Astrocyte (in vitro differentiated cells and primary cell): ENCODE results near the gene AP2B1. TPM values are rescaled to one million over a fixed set of nuclear protein-coding genes. Genes with fewer than 3 reads are reported as not detected.
A peak's percentile ranks its signal among the peaks of the same experiment; 100 is the strongest.

ENCODE experiments used
- DNase-seq: peaks from one replicate; pipeline ENCODE4 v3.0.0-alpha.2; 2010; ENCODE audit warnings: low read depth
- FAIRE-seq: peaks from 2 replicates; lab custom pipeline; 2011; peaks lifted over from hg19 to GRCh38; lab: Jason Lieb, UNC
- H2AFZ ChIP-seq: 2 replicates; pipeline ENCODE4 v1.6.0; 2012; ENCODE audit warnings: low read depth, low read length, inconsistent platforms
- H3K27ac ChIP-seq: 2 replicates; pipeline ENCODE4 v1.5.1; 2011; ENCODE audit warnings: low read depth, low read length, inconsistent platforms
- H3K27me3 ChIP-seq: 2 replicates; pipeline ENCODE4 v1.6.0; 2011; ENCODE audit warnings: low read length, inconsistent platforms; ENCODE audit not compliant: insufficient read depth
- H3K36me3 ChIP-seq: 2 replicates; pipeline ENCODE4 v1.5.1; 2011; ENCODE audit warnings: low read length, inconsistent platforms; ENCODE audit not compliant: insufficient read depth
- H3K4me1 ChIP-seq: 2 replicates; pipeline ENCODE4 v1.5.1; 2011; ENCODE audit warnings: low read length, inconsistent platforms; ENCODE audit not compliant: insufficient read depth
- H3K4me2 ChIP-seq: 2 replicates; pipeline ENCODE4 v1.6.0; 2012; ENCODE audit warnings: low read length, inconsistent platforms
- H3K4me3 ChIP-seq: 2 replicates; pipeline ENCODE4 v1.5.1; 2011; ENCODE audit warnings: low read depth, mild to moderate bottlenecking, low read length, inconsistent platforms; ENCODE audit not compliant: insufficient read depth
- H3K79me2 ChIP-seq: 2 replicates; pipeline ENCODE4 v1.6.0; 2012; ENCODE audit warnings: mild to moderate bottlenecking, low read length, inconsistent platforms; ENCODE audit not compliant: insufficient read depth
- H3K9ac ChIP-seq: 2 replicates; pipeline ENCODE4 v1.6.0; 2012; ENCODE audit warnings: mild to moderate bottlenecking, low read length, inconsistent platforms
- H3K9me3 ChIP-seq: 2 replicates; pipeline ENCODE4 v1.5.1; 2012; ENCODE audit warnings: low read depth, mild to moderate bottlenecking, low read length, inconsistent platforms; ENCODE audit not compliant: insufficient read depth
- H4K20me1 ChIP-seq: 2 replicates; pipeline ENCODE4 v1.6.0; 2012; ENCODE audit warnings: low read length, inconsistent platforms; ENCODE audit not compliant: insufficient read depth
- H3K27ac Mint-ChIP-seq: one replicate; pipeline ENCODE4 v1.8.0; 2021; ENCODE audit warnings: mild to moderate bottlenecking, mixed read lengths; ENCODE audit not compliant: unreplicated experiment
- H3K27me3 Mint-ChIP-seq: one replicate; pipeline ENCODE4 v1.8.0; 2021; ENCODE audit warnings: low read depth, mixed read lengths; ENCODE audit not compliant: unreplicated experiment
- H3K36me3 Mint-ChIP-seq: one replicate; pipeline ENCODE4 v1.8.0; 2021; ENCODE audit warnings: low read depth, mixed read lengths; ENCODE audit not compliant: unreplicated experiment
- H3K4me1 Mint-ChIP-seq: one replicate; pipeline ENCODE4 v1.8.0; 2021; ENCODE audit warnings: low read depth, mixed read lengths; ENCODE audit not compliant: unreplicated experiment
- H3K4me3 Mint-ChIP-seq: one replicate; pipeline ENCODE4 v1.8.0; 2021; ENCODE audit warnings: mild to moderate bottlenecking, moderate library complexity, mixed read lengths; ENCODE audit not compliant: unreplicated experiment
- H3K9me3 Mint-ChIP-seq: one replicate; pipeline ENCODE4 v1.8.0; 2021; ENCODE audit warnings: mild to moderate bottlenecking, mixed read lengths; ENCODE audit not compliant: unreplicated experiment
- EZH2 ChIP-seq: IDR thresholded peaks from 2 replicates; pipeline ENCODE4 v1.6.1; 2012; ENCODE audit warnings: mild to moderate bottlenecking, low read length, inconsistent platforms; ENCODE audit not compliant: insufficient read depth
- total RNA-seq: library from RNA; stranded (reverse); gene quantifications from 2 replicates; pipeline ENCODE4 v1.2.1, GENCODE V29; 2021
- TF ChIP-seq, protein P1 (sequence below): IDR thresholded peaks from 2 replicates; pipeline ENCODE4 v1.5.1; 2011; ENCODE audit warnings: low read depth, mild to moderate bottlenecking, inconsistent platforms, low read length, moderate library complexity; ENCODE audit not compliant: insufficient read depth

Gene AP2B1
- total RNA-seq, 1 donor from 2014 or later = 313 TPM

DNA sequence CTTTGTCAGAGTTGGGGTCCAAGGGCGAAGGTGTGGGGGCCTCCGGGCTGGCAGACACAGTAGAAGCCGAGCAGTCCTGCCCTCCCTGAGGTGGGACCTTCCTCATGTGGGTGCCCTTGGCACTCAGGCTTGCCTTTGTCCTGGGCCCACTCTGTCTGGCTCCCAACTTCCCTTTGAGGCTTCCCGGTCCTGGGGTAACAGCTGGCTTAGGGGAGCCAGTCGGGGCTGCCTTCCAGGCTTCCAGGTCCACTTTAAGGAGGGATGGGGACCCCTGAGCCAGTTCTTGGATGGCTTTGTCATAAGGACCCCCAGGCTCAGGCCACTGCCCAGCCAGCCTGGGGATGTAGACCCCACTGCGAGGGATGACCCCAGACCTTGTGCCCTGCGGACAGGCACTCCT is 158.1 kb downstream of the AP2B1 start:
- H3K79me2 ChIP-seq = no peaks in the 10 kb centered on the region
- H4K20me1 ChIP-seq = no peaks in the 10 kb centered on the region
- no peak overlapping the region for H3K4me2 ChIP-seq
- no peak overlapping the region for H3K9ac ChIP-seq
- peaks cover 7% of the 10 kb centered on the region for H3K9me3 ChIP-seq
- Mint-ChIP-seq H3K4me3 (no peak overlapping the region), H3K27me3 (peaks cover 62% of the 10 kb centered on the region), H3K36me3 (no peaks in the 10 kb centered on the region), H3K4me1 (no peaks in the 10 kb centered on the region), H3K27ac (no peak overlapping the region), H3K9me3 (peaks cover 1% of the 10 kb centered on the region)
- no peak overlapping the region for H2AFZ ChIP-seq
- H3K27me3 ChIP-seq = peaks cover 39% of the 10 kb centered on the region
- H3K36me3 ChIP-seq = no peaks in the 10 kb centered on the region
- H3K27ac ChIP-seq = no peak overlapping the region
- peaks cover 4% of the 10 kb centered on the region for H3K4me1 ChIP-seq
- no peak for DNase-seq
- TF ChIP-seq, protein P1, sequence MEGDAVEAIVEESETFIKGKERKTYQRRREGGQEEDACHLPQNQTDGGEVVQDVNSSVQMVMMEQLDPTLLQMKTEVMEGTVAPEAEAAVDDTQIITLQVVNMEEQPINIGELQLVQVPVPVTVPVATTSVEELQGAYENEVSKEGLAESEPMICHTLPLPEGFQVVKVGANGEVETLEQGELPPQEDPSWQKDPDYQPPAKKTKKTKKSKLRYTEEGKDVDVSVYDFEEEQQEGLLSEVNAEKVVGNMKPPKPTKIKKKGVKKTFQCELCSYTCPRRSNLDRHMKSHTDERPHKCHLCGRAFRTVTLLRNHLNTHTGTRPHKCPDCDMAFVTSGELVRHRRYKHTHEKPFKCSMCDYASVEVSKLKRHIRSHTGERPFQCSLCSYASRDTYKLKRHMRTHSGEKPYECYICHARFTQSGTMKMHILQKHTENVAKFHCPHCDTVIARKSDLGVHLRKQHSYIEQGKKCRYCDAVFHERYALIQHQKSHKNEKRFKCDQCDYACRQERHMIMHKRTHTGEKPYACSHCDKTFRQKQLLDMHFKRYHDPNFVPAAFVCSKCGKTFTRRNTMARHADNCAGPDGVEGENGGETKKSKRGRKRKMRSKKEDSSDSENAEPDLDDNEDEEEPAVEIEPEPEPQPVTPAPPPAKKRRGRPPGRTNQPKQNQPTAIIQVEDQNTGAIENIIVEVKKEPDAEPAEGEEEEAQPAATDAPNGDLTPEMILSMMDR = no peak
- TF ChIP-seq EZH2 = no peak
- no peak for FAIRE-seq
- H3K4me3 ChIP-seq = no peak overlapping the region

DNA sequence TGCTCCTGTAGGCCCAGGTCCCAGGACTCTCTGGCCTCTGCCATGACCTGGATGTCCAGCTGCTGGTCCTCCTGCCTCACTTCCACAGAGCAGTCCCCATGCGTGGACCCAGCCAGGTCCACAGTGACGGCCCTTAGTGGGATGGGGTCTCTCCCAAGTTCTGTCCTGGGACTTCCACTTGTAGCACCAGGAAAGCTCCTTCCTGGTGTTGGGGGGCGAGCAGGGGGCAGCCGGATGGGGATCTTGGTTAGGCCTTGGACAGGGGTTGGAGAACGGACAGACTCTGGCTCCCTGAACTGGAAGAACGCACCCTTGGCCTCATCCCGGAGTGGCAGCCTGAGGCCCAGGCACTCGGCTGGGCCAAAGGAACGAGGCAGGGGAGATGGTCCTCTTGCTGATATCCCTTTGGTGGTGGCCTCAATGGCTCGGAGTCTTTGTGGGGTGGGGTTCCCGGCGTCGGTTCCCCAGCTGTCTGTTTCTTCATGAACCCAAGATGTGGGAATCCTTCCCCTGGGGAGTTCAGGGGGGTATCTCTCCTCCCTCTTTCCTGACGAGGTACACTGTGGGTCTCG is 158.7 kb downstream of the AP2B1 start:
- FAIRE-seq (no peak), DNase-seq (no peak)
- H3K27ac ChIP-seq = no peak overlapping the region
- no peaks in the 10 kb centered on the region for H3K79me2 ChIP-seq
- Mint-ChIP-seq H3K27me3 (peaks cover 62% of the 10 kb centered on the region), H3K27ac (no peak overlapping the region), H3K4me1 (no peaks in the 10 kb centered on the region), H3K9me3 (peaks cover 1% of the 10 kb centered on the region), H3K36me3 (no peaks in the 10 kb centered on the region), H3K4me3 (no peak overlapping the region)
- no peaks in the 10 kb centered on the region for H3K36me3 ChIP-seq
- H3K9me3 ChIP-seq = peaks cover 2% of the 10 kb centered on the region
- H3K9ac ChIP-seq = no peak overlapping the region
- H3K4me3 ChIP-seq = no peak overlapping the region
- no peak overlapping the region for H2AFZ ChIP-seq
- TF ChIP-seq, protein P1 = no peak
- no peak for TF ChIP-seq EZH2
- H3K4me1 ChIP-seq = peaks cover 9% of the 10 kb centered on the region
- H4K20me1 ChIP-seq = no peaks in the 10 kb centered on the region
- peaks cover 34% of the 10 kb centered on the region for H3K27me3 ChIP-seq
- H3K4me2 ChIP-seq = no peak overlapping the region

DNA sequence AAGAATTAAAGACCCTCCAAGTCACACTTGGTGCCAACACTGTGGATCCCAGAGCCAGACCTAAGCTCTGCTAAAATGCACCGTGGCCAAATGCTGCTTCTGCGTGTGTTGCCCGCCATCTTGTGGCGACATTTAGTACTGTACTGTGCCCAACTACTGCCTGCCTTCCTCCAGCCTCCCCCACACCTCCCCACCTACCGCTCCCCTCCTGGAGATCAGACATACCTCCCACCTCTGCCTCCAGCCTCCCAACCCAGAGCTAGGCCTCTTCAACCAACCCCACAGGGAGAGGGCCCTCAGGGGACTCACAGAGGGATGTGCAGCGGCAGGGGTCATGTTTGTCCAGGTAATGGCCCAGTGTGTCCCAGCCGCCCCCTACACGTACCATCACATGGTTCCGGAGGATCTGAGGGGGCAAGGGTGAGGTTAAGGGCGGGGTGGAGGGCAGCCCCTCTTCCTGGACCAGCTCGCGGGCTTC is 160.5 kb downstream of the AP2B1 start:
- Mint-ChIP-seq H3K4me1 (no peaks in the 10 kb centered on the region), H3K4me3 (no peak overlapping the region), H3K36me3 (no peaks in the 10 kb centered on the region), H3K27me3 (peaks cover 51% of the 10 kb centered on the region), H3K27ac (no peak overlapping the region), H3K9me3 (peaks cover 1% of the 10 kb centered on the region)
- H3K27me3 ChIP-seq = peaks cover 20% of the 10 kb centered on the region
- H3K36me3 ChIP-seq = no peaks in the 10 kb centered on the region
- DNase-seq = peak; percentile 40
- H2AFZ ChIP-seq = no peak overlapping the region
- FAIRE-seq = no peak
- H3K9me3 ChIP-seq = no peaks in the 10 kb centered on the region
- H3K9ac ChIP-seq = no peak overlapping the region
- TF ChIP-seq EZH2 = no peak
- TF ChIP-seq, protein P1 = peak; percentile 82
- no peaks in the 10 kb centered on the region for H4K20me1 ChIP-seq
- H3K4me1 ChIP-seq = peaks cover 6% of the 10 kb centered on the region
- no peak overlapping the region for H3K27ac ChIP-seq
- no peaks in the 10 kb centered on the region for H3K79me2 ChIP-seq
- no peak overlapping the region for H3K4me3 ChIP-seq
- H3K4me2 ChIP-seq = no peak overlapping the region
